HepG2 (cell line): ENCODE data around the gene CASKIN1. TPM values are rescaled to one million over a fixed set of nuclear protein-coding genes. Genes with fewer than 3 reads are reported as not detected.

Experiments
- CCDC6 ChIP-seq: sonication (generic); formaldehyde crosslinking; IDR thresholded peaks from 2 replicates; pipeline ENCODE4 v1.8.1; 2022; ENCODE audit warnings: mild to moderate bottlenecking, missing genetic modification reagents, moderate library complexity
- CEBPG ChIP-seq: IDR thresholded peaks from 2 replicates; pipeline ENCODE4 v1.6.1; 2016
- DMAP1 ChIP-seq: IDR thresholded peaks from 2 replicates; pipeline ENCODE4 v1.6.1; 2016
- FOXM1 ChIP-seq: sonication (generic); formaldehyde crosslinking; IDR thresholded peaks from 2 replicates; pipeline ENCODE4 v1.5.0; 2020; ENCODE audit warnings: missing genetic modification reagents
- HDAC6 ChIP-seq: fragments of 200-600 bp; sonication (generic); IDR thresholded peaks from 2 replicates; pipeline ENCODE4 v1.7.0; 2017; ENCODE audit warnings: mild to moderate bottlenecking, antibody characterized with exemption, low read length, low read depth
- HNRNPLL ChIP-seq: fragments of 200-400 bp; formaldehyde crosslinking; IDR thresholded peaks from 2 replicates; pipeline ENCODE4 v1.6.1; 2017; ENCODE audit warnings: mild to moderate bottlenecking, low read depth, low read length; ENCODE audit not compliant: poor library complexity, severe bottlenecking
- MEF2D ChIP-seq: sonication (generic); formaldehyde crosslinking; IDR thresholded peaks from 2 replicates; pipeline ENCODE4 v1.5.1; 2020; ENCODE audit warnings: mild to moderate bottlenecking, missing genetic modification reagents
- POLR2AphosphoS5 ChIP-seq: IDR thresholded peaks from 2 replicates; pipeline ENCODE4 v1.6.1; 2012; ENCODE audit warnings: low read depth, low read length
- RARA ChIP-seq: IDR thresholded peaks from 2 replicates; pipeline ENCODE4 v1.6.1; 2016; ENCODE audit warnings: missing genetic modification reagents, missing compliant biosample characterization
- REL ChIP-seq: sonication (generic); formaldehyde crosslinking; conservative IDR thresholded peaks from 2 replicates; pipeline ENCODE4 v1.8.0; 2022; ENCODE audit warnings: mild to moderate bottlenecking, missing genetic modification reagents, moderate library complexity
- SMAD9 ChIP-seq: sonication (generic); formaldehyde crosslinking; IDR thresholded peaks from 2 replicates; pipeline ENCODE4 v1.5.1; 2020; ENCODE audit warnings: mild to moderate bottlenecking, missing genetic modification reagents
- ZMYM4 ChIP-seq: sonication (generic); formaldehyde crosslinking; IDR thresholded peaks from 2 replicates; pipeline ENCODE4 v1.8.1; 2023; ENCODE audit warnings: mild to moderate bottlenecking, missing genetic modification reagents
- ZNF224 ChIP-seq: sonication (generic); formaldehyde crosslinking; IDR thresholded peaks from 2 replicates; pipeline ENCODE4 v1.5.0; 2020; ENCODE audit warnings: mild to moderate bottlenecking, missing genetic modification reagents
- ZNF572 ChIP-seq: sonication (generic); formaldehyde crosslinking; IDR thresholded peaks from 2 replicates; pipeline ENCODE4 v1.5.1; 2020; ENCODE audit warnings: mild to moderate bottlenecking, missing genetic modification reagents
- ZNF605 ChIP-seq: sonication (generic); formaldehyde crosslinking; IDR thresholded peaks from 2 replicates; pipeline ENCODE4 v1.8.0; 2022; ENCODE audit warnings: mild to moderate bottlenecking, missing genetic modification reagents
- ZNF713 ChIP-seq: sonication (generic); formaldehyde crosslinking; IDR thresholded peaks from 2 replicates; pipeline ENCODE4 v1.4.0; 2020; ENCODE audit warnings: mild to moderate bottlenecking, missing genetic modification reagents
- polyA plus RNA-seq, 8 experiments: library from polyadenylated mRNA; depleted of rRNA in 3 of 8; stranded (reverse) in 7 of 8; unstranded in 1 of 8; fragments of >200 nt; fragmentation: Illumina TruSeq in 4 of 8; extraction: Trizol in 4 of 8; gene quantifications; 2 replicates each; pipeline versions ENCODE4 v1.2.1 to v1.2.3, GENCODE V29; 2011 to 2016; ENCODE audit warnings: low read depth in 4 of 8, missing spikeins in 1 of 8, mixed read lengths in 1 of 8; ENCODE audit not compliant: insufficient read depth in 1 of 8
- total RNA-seq, 5 experiments: library from RNA; depleted of rRNA; stranded (reverse); fragments of >200 nt; fragmentation: Illumina TruSeq; extraction: Trizol; gene quantifications; 2 replicates each; pipeline ENCODE4 v1.2.3, GENCODE V29; 2016; ENCODE audit warnings: low read depth in 1 of 5
- TF ChIP-seq, protein P1 (sequence below): sonication (generic); formaldehyde crosslinking; conservative IDR thresholded peaks from 2 replicates; pipeline ENCODE4 v1.8.0; 2022; ENCODE audit warnings: mild to moderate bottlenecking, moderate library complexity, missing genetic modification reagents
- TF ChIP-seq, protein P2 (sequence below): sonication (generic); formaldehyde crosslinking; IDR thresholded peaks from 2 replicates; pipeline ENCODE4 v1.4.0; 2020; ENCODE audit warnings: missing genetic modification reagents, mild to moderate bottlenecking, borderline replicate concordance
- TF ChIP-seq, protein P3 (sequence below): IDR thresholded peaks from 2 replicates; pipeline ENCODE4 v1.6.1; 2012; ENCODE audit warnings: low read length, improper control_type of control experiment
- TF ChIP-seq, protein P4 (sequence below): sonication (generic); formaldehyde crosslinking; conservative IDR thresholded peaks from 2 replicates; pipeline ENCODE4 v1.5.0; 2020; ENCODE audit warnings: missing genetic modification reagents

Gene CASKIN1
- total and polyA plus RNA-seq, 2 of the 13 experiments (the other 11 are each of a cell fraction or from before 2014, with no cell fraction given) = 1.2 to 2.2 TPM

DNA sequence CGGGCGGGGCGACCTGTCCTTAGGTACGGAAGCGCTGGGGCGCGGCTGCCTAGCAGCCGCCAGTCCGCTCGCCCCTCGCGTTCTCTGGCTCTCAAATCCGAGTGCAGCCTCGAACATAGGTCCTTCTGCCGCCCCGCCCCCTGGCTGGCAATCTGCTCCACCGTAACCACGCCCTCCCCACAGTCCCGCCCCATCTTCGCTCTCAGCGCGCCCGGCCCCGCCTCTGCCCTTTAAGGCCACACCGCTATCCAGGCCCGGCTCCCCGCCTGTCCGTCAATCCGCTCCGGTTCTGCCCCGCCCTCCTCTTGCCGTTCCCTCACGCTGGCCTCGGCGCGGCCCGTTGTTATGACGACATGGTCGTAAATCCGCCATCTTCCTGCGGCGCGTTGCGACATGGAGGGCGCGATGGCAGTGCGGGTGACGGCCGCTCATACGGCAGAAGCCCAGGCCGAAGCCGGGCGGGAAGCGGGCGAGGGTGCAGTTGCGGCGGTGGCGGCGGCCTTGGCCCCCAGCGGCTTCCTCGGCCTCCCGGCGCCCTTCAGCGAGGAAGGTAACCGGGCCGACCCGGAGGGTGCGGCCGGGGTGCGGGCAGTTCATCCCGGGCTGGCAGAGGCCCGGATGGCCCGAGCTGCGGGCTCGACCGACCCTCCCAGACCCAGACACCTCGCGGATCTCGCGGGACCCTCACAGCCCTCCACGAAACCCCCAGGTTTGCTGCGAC is 27.0 kb upstream of the CASKIN1 start, which contains the start of gene E4F1 (continued):
- TF ChIP-seq, protein P1, sequence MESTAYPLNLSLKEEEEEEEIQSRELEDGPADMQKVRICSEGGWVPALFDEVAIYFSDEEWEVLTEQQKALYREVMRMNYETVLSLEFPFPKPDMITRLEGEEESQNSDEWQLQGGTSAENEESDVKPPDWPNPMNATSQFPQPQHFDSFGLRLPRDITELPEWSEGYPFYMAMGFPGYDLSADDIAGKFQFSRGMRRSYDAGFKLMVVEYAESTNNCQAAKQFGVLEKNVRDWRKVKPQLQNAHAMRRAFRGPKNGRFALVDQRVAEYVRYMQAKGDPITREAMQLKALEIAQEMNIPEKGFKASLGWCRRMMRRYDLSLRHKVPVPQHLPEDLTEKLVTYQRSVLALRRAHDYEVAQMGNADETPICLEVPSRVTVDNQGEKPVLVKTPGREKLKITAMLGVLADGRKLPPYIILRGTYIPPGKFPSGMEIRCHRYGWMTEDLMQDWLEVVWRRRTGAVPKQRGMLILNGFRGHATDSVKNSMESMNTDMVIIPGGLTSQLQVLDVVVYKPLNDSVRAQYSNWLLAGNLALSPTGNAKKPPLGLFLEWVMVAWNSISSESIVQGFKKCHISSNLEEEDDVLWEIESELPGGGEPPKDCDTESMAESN (CRISPR knock-in tag) = peak; percentile 96
- TF ChIP-seq HNRNPLL (peak; percentile 91), ZMYM4 (CRISPR knock-in tag) (peak; percentile 81), REL (CRISPR knock-in tag) (peak; percentile 68; the same call in 1 of the 2 replicates), SMAD9 (CRISPR knock-in tag) (no peak), ZNF713 (CRISPR knock-in tag) (no peak), ZNF224 (0 out of 2 replicates have a peak, but pooled peaks have one; percentile 38), MEF2D (CRISPR knock-in tag) (peak; percentile 63), RARA (CRISPR knock-in tag) (peak; percentile 58), DMAP1 (CRISPR knock-in tag) (peak; percentile 69), ZNF605 (CRISPR knock-in tag) (peak; percentile 76; the same call in 1 of the 2 replicates), HDAC6 (no peak), CEBPG (CRISPR knock-in tag) (peak; percentile 98), POLR2AphosphoS5 (peak; percentile 68), FOXM1 (CRISPR knock-in tag) (no peak), ZNF572 (CRISPR knock-in tag) (no peak; the same call in 1 of the 2 replicates), CCDC6 (CRISPR knock-in tag) (peak; percentile 73; the same call in 1 of the 2 replicates)
- TF ChIP-seq, protein P2, sequence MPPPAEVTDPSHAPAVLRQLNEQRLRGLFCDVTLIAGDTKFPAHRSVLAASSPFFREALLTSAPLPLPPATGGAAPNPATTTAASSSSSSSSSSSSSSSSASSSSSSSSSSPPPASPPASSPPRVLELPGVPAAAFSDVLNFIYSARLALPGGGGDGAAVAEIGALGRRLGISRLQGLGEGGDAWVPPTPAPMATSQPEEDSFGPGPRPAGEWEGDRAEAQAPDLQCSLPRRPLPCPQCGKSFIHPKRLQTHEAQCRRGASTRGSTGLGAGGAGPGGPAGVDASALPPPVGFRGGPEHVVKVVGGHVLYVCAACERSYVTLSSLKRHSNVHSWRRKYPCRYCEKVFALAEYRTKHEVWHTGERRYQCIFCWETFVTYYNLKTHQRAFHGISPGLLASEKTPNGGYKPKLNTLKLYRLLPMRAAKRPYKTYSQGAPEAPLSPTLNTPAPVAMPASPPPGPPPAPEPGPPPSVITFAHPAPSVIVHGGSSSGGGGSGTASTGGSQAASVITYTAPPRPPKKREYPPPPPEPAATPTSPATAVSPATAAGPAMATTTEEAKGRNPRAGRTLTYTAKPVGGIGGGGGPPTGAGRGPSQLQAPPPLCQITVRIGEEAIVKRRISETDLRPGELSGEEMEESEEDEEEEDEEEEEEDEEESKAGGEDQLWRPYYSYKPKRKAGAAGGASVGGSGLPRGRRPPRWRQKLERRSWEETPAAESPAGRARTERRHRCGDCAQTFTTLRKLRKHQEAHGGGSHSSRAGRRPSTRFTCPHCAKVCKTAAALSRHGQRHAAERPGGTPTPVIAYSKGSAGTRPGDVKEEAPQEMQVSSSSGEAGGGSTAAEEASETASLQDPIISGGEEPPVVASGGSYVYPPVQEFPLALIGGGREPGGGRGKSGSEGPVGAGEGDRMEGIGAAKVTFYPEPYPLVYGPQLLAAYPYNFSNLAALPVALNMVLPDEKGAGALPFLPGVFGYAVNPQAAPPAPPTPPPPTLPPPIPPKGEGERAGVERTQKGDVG (CRISPR knock-in tag) = no peak
- TF ChIP-seq, protein P3, sequence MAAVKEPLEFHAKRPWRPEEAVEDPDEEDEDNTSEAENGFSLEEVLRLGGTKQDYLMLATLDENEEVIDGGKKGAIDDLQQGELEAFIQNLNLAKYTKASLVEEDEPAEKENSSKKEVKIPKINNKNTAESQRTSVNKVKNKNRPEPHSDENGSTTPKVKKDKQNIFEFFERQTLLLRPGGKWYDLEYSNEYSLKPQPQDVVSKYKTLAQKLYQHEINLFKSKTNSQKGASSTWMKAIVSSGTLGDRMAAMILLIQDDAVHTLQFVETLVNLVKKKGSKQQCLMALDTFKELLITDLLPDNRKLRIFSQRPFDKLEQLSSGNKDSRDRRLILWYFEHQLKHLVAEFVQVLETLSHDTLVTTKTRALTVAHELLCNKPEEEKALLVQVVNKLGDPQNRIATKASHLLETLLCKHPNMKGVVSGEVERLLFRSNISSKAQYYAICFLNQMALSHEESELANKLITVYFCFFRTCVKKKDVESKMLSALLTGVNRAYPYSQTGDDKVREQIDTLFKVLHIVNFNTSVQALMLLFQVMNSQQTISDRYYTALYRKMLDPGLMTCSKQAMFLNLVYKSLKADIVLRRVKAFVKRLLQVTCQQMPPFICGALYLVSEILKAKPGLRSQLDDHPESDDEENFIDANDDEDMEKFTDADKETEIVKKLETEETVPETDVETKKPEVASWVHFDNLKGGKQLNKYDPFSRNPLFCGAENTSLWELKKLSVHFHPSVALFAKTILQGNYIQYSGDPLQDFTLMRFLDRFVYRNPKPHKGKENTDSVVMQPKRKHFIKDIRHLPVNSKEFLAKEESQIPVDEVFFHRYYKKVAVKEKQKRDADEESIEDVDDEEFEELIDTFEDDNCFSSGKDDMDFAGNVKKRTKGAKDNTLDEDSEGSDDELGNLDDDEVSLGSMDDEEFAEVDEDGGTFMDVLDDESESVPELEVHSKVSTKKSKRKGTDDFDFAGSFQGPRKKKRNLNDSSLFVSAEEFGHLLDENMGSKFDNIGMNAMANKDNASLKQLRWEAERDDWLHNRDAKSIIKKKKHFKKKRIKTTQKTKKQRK = no peak
- TF ChIP-seq, protein P4, sequence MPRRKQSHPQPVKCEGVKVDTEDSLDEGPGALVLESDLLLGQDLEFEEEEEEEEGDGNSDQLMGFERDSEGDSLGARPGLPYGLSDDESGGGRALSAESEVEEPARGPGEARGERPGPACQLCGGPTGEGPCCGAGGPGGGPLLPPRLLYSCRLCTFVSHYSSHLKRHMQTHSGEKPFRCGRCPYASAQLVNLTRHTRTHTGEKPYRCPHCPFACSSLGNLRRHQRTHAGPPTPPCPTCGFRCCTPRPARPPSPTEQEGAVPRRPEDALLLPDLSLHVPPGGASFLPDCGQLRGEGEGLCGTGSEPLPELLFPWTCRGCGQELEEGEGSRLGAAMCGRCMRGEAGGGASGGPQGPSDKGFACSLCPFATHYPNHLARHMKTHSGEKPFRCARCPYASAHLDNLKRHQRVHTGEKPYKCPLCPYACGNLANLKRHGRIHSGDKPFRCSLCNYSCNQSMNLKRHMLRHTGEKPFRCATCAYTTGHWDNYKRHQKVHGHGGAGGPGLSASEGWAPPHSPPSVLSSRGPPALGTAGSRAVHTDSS (CRISPR knock-in tag) = 0 out of 2 replicates have a peak, but pooled peaks have one; percentile 77
